K562 (cell line): Measurements from ENCODE around the gene SAP130. TPM values are rescaled to one million over a fixed set of nuclear protein-coding genes. Genes with fewer than 3 reads are reported as not detected.
A peak's percentile ranks its signal among the peaks of the same experiment; 100 is the strongest.

Source experiments
- ATAC-seq: fragments of 200-7000 bp; cut with Tn5 transposase; 3 replicates; pipeline ENCODE4 v1.9.1; 2020; ENCODE audit warnings: moderate library complexity
- BruUV-seq: library from RNA; stranded (reverse); fragments of 400-500 nt; replicated peaks from 2 replicates; lab custom pipeline; 2021; lab: Mats Ljungman, UMichigan
- CTCF ChIA-PET: fragments of 300-600 bp; formaldehyde crosslinking; extraction: SDS; loops from one replicate; lab custom pipeline; 2021; ENCODE audit warnings: low intra/inter-chr PET ratio; lab: Yijun Ruan, JAX
- POLR2A ChIA-PET: fragments of 300-600, 350-650 bp; sonication (Branson Sonifier 250); formaldehyde crosslinking; extraction: SDS; loops from one replicate; lab custom pipeline; 2021; ENCODE audit warnings: antibody characterized with exemption, inconsistent platforms; lab: Yijun Ruan, JAX
- DNase-seq, 4 experiments: peaks; one replicate each; pipeline versions ENCODE4 v3.0.0 to v3.0.0-alpha.2; 2011 to 2018; ENCODE audit warnings: low spot score in 3 of 4, mixed read lengths in 3 of 4; ENCODE audit errors: extremely low read depth in 1 of 4
- FAIRE-seq: peaks from 2 replicates; lab custom pipeline; 2011; peaks lifted over from hg19 to GRCh38; lab: Jason Lieb, UNC
- H2AFZ ChIP-seq: 2 replicates; pipeline ENCODE4 v1.6.0; 2011; ENCODE audit warnings: low read depth, low read length, control low read depth, inconsistent platforms
- H3K27ac ChIP-seq: fragments of 200-600 bp; 3 replicates; pipeline ENCODE4 v1.8.0; 2011; ENCODE audit warnings: low read depth, mild to moderate bottlenecking, control low read depth, inconsistent platforms, low read length, moderate library complexity, mixed read lengths; ENCODE audit errors: extremely low read depth
- H3K27me3 ChIP-seq, 2 experiments: fragments of 300-600 bp in 1 of 2; 2 replicates in 1 of 2; 3 replicates in 1 of 2; pipeline versions ENCODE4 v1.6.0 to v1.8.0; 2011; ENCODE audit warnings: inconsistent platforms in 2 of 2, low read length in 2 of 2, mild to moderate bottlenecking in 1 of 2, mixed read lengths in 1 of 2, moderate library complexity in 1 of 2; ENCODE audit not compliant: control insufficient read depth in 2 of 2, insufficient read depth in 2 of 2
- H3K36me3 ChIP-seq: fragments of 300-600 bp; 3 replicates; pipeline ENCODE4 v1.8.0; 2011; ENCODE audit warnings: mild to moderate bottlenecking, low read length, inconsistent platforms; ENCODE audit not compliant: control insufficient read depth, insufficient read depth
- H3K4me1 ChIP-seq, 2 experiments: fragments of 200-600 bp in 1 of 2; replicated peaks in 1 of 2; 2 replicates in 1 of 2; 3 replicates in 1 of 2; pipeline versions ENCODE4 v1.5.1 to v1.8.0; 2011; ENCODE audit warnings: inconsistent platforms in 2 of 2, low read length in 2 of 2, mild to moderate bottlenecking in 1 of 2, mixed read lengths in 1 of 2, moderate library complexity in 1 of 2; ENCODE audit not compliant: control insufficient read depth in 2 of 2, insufficient read depth in 2 of 2
- H3K4me2 ChIP-seq: 2 replicates; pipeline ENCODE4 v1.6.1; 2011; ENCODE audit warnings: low read length, control low read depth, inconsistent platforms, mixed read lengths; ENCODE audit not compliant: insufficient read depth
- H3K4me3 ChIP-seq: fragments of 200-600 bp; sonication (generic), shearing (Covaris generic); 2 replicates; pipeline ENCODE4 v1.5.1; 2016; ENCODE audit warnings: control low read depth, inconsistent platforms
- H3K79me2 ChIP-seq: fragments of 200-600 bp; 3 replicates; pipeline ENCODE4 v1.8.0; 2011; ENCODE audit warnings: low read length, inconsistent platforms; ENCODE audit not compliant: control insufficient read depth, insufficient read depth
- H3K9ac ChIP-seq, 2 experiments: 2 replicates each; pipeline versions ENCODE4 v1.6.0 to v1.6.1; 2011; ENCODE audit warnings: low read depth in 2 of 2, low read length in 2 of 2, control low read depth in 1 of 2, inconsistent platforms in 1 of 2, mild to moderate bottlenecking in 1 of 2, mixed read lengths in 1 of 2; ENCODE audit not compliant: insufficient read depth in 1 of 2
- H3K9me1 ChIP-seq: one replicate; pipeline ENCODE4 v1.6.0; 2011; ENCODE audit warnings: inconsistent platforms, mild to moderate bottlenecking, low read length, moderate library complexity; ENCODE audit not compliant: control insufficient read depth, insufficient read depth
- H3K9me3 ChIP-seq: replicated peaks from 2 replicates; pipeline ENCODE4 v1.5.1; 2011; ENCODE audit warnings: low read depth, low read length, inconsistent platforms; ENCODE audit not compliant: control insufficient read depth, insufficient read depth
- H4K20me1 ChIP-seq: replicated peaks from 2 replicates; pipeline ENCODE4 v1.6.1; 2011; ENCODE audit warnings: low read length, inconsistent platforms, mixed read lengths; ENCODE audit not compliant: control insufficient read depth, insufficient read depth
- ATF3 ChIP-seq, 2 experiments: fragments of 450-650 bp in 1 of 2; sonication (generic) in 1 of 2; formaldehyde crosslinking in 1 of 2; IDR thresholded peaks in 1 of 2; conservative IDR thresholded peaks in 1 of 2; 2 replicates each; pipeline versions ENCODE4 v1.6.1 to v1.8.1; 2016 to 2023; ENCODE audit warnings: mild to moderate bottlenecking in 2 of 2, moderate library complexity in 2 of 2, inconsistent platforms in 1 of 2, missing genetic modification reagents in 1 of 2
- C11orf30 ChIP-seq: fragments of 450-650 bp; IDR thresholded peaks from 2 replicates; pipeline ENCODE4 v1.6.1; 2016; ENCODE audit warnings: low read depth, mild to moderate bottlenecking
- E4F1 ChIP-seq: fragments of 250-450 bp; sonication (Bioruptor Pico); IDR thresholded peaks from 2 replicates; pipeline ENCODE4 v1.5.0; 2021; ENCODE audit warnings: mild to moderate bottlenecking, borderline replicate concordance
- PHF20 ChIP-seq: fragments of 450-650 bp; IDR thresholded peaks from 2 replicates; pipeline ENCODE4 v1.6.1; 2018; ENCODE audit not compliant: partially characterized antibody
- RERE ChIP-seq: sonication (generic); formaldehyde crosslinking; IDR thresholded peaks from 2 replicates; pipeline ENCODE4 v1.8.0; 2023; ENCODE audit warnings: missing genetic modification reagents, mild to moderate bottlenecking, borderline replicate concordance
- SFPQ ChIP-seq: fragments of 200-400 bp; formaldehyde crosslinking; IDR thresholded peaks from 2 replicates; pipeline ENCODE4 v1.6.1; 2017; ENCODE audit warnings: mild to moderate bottlenecking, low read depth, low read length, moderate library complexity
- SNIP1 ChIP-seq: fragments of 450-650 bp; IDR thresholded peaks from 2 replicates; pipeline ENCODE4 v1.7.1; 2017; ENCODE audit warnings: low read depth, mild to moderate bottlenecking
- TAF1 ChIP-seq: IDR thresholded peaks from 2 replicates; pipeline ENCODE4 v1.6.1; 2011; ENCODE audit warnings: mild to moderate bottlenecking, low read length, moderate library complexity; ENCODE audit not compliant: insufficient read depth, control insufficient read depth, severe bottlenecking; ENCODE audit errors: extremely low read depth
- ZNF507 ChIP-seq: conservative IDR thresholded peaks from 2 replicates; pipeline ENCODE4 v1.6.1; 2017; ENCODE audit warnings: missing genetic modification characterization, missing compliant biosample characterization
- ZNF77 ChIP-seq: fragments of 250-450 bp; sonication (Bioruptor Pico); IDR thresholded peaks from 2 replicates; pipeline ENCODE4 v1.5.0; 2020
- WGBS: fragments of 100-300 bp; shearing (Covaris generic); methylation state at CpG from one replicate; pipeline ENCODE4 v1.1.6; 2016; ENCODE audit warnings: low coverage, mixed read lengths; ENCODE audit not compliant: insufficient coverage; ENCODE audit errors: missing lambda C conversion rate; 5-methylcytosine and 5-hydroxymethylcytosine counted together
- in situ Hi-C: fragments of 300-500 bp; cut with MboI; formaldehyde crosslinking; loops from 4 replicates; pipeline ENCODE4 v1.15.0; 2018; ENCODE audit warnings: inconsistent platforms, mixed read lengths
- intact Hi-C: fragments of 100-400 bp; cut with micrococcal nuclease; formaldehyde crosslinking; loops from 2 replicates; pipeline ENCODE4 v1.14.2; 2022
- polyA plus RNA-seq, 8 experiments: library from polyadenylated mRNA; depleted of rRNA in 4 of 8; stranded (reverse) in 5 of 8; unstranded in 3 of 8; fragments of >200 nt; fragmentation: Nextera tagmentation in 2 of 8; fragmentation: Illumina TruSeq in 1 of 8; extraction: Ambion mirVana in 2 of 8; extraction: Trizol in 1 of 8; gene quantifications; 2 replicates each; pipeline versions ENCODE4 v1.2.1 to v1.2.3, GENCODE V29; 2011 to 2014; ENCODE audit warnings: inconsistent platforms in 1 of 8, missing spikeins in 1 of 8
- total RNA-seq, 7 experiments: library from RNA; depleted of rRNA in 6 of 7; stranded (reverse); fragments of >200 nt in 6 of 7; fragmentation: Illumina TruSeq in 2 of 7; extraction: Trizol in 2 of 7; gene quantifications; 2 replicates each; pipeline versions ENCODE4 v1.2.1 to v1.2.3, GENCODE V29; 2011 to 2021; ENCODE audit warnings: low replicate concordance in 1 of 7

Gene SAP130
- total and polyA plus RNA-seq, 9 of the 15 experiments (the other 6 are each of a cell fraction or from before 2014, with no cell fraction given): 4.5 to 33.4 (median 7.4) TPM

GRCh38 chr2:127941461-127941860 lies 86.4 kb downstream of the SAP130 start:
- POLR2A ChIA-PET: interaction anchor here (0.8 to 0.9 kb wide), 2 partner anchors 87 to 237 kb away, joined by 3 read pairs; partner anchors contain the start of gene SAP130
- no peak for TF ChIP-seq C11orf30
- no peak for TF ChIP-seq ZNF77 (CRISPR knock-in tag)
- TF ChIP-seq ATF3 (IDR thresholded peaks at IDR 0.05): no peak
- TF ChIP-seq ATF3 (CRISPR knock-in tag; conservative IDR thresholded peaks at IDR 0.05): no peak
- TF ChIP-seq SFPQ: no peak
- TF ChIP-seq E4F1: no peak
- no peak for TF ChIP-seq SNIP1
- no peak for TF ChIP-seq RERE (CRISPR knock-in tag)
- no peak for TF ChIP-seq PHF20
- no peak for TF ChIP-seq ZNF507 (tag)
- TF ChIP-seq TAF1: no peak
- CTCF ChIA-PET: no interaction called here
- Histone ChIP-seq H3K27me3 (no peaks in the 10 kb centered on the region), H2AFZ (no peak overlapping the region), H3K9me1 (no peaks in the 10 kb centered on the region), H3K27ac (no peak overlapping the region; the same call in 2 of the 3 replicates), H3K4me2 (no peak overlapping the region), H3K4me3 (no peak overlapping the region), H4K20me1 (no peaks in the 10 kb centered on the region), H3K36me3 (peaks cover 47% of the 10 kb centered on the region; the same call in 2 of the 3 replicates), H3K4me1 (no peaks in the 10 kb centered on the region; a peak in 1 of 5 replicates), H3K9ac (no peak overlapping the region), H3K79me2 (no peaks in the 10 kb centered on the region), H3K9me3 (no peaks in the 10 kb centered on the region)
- ATAC-seq (no peak), FAIRE-seq (no peak), DNase-seq (no peak)
- in situ Hi-C loops: no loop called here
- intact Hi-C loops: no loop called here
- TSS peak; percentile 45 for BruUV-seq
- WGBS: 78% methylated on average over 9 of the region's 9 CpGs
